ENCODE measurements around the gene MICAL2. TPM values are rescaled to one million over a fixed set of nuclear protein-coding genes. Genes with fewer than 3 reads are reported as not detected.

Gene MICAL2
- total and polyA plus RNA-seq, 3 experiments from 2014 or later: 32.4 to 147 (median 146) TPM

- Histone ChIP-seq H3K9me3 (ENCODE audit: low read length) (no peaks in the 10 kb centered on the region), H3K4me3 (ENCODE audit: low read length) (no peak overlapping the region), H3K36me3 (ENCODE audit: insufficient read depth, low read length) (no peaks in the 10 kb centered on the region), H3K27ac (ENCODE audit: low read depth, low read length) (no peak overlapping the region), H3K4me1 (ENCODE audit: insufficient read depth, low read length) (no peaks in the 10 kb centered on the region), H3K27me3 (ENCODE audit: insufficient read depth, low read length, poor library complexity, severe bottlenecking) (no peaks in the 10 kb centered on the region)
- peak overlapping the region in 3 of 8 donors; percentile 39 to 74 (median 69) for H3K27ac Mint-ChIP-seq
- ChIA-PET CTCF (no interaction called here), POLR2A (no interaction called here)
- no peaks in the 10 kb centered on the region for H3K9me3 Mint-ChIP-seq
- H3K4me3 Mint-ChIP-seq: no peak overlapping the region
- peaks cover 20 to 26% (median 22%) of the 10 kb centered on the region in 3 donors for H3K4me1 Mint-ChIP-seq
- H3K36me3 Mint-ChIP-seq: peaks cover 0 to 3% (median 0%) of the 10 kb centered on the region in 3 donors
- no peak for DNase-seq
- no peaks in the 10 kb centered on the region for H3K27me3 Mint-ChIP-seq
Measured at GRCh38 chr11:12172493-12173013, 62.2 kb downstream of the MICAL2 start.

GRCh38 chr11:12173111-12173510 is 62.7 kb downstream of the MICAL2 start:
- no peaks in the 10 kb centered on the region for H3K36me3 ChIP-seq (ENCODE audit: insufficient read depth, low read length)
- Mint-ChIP-seq H3K27ac (peak overlapping the region in 1 of 8 donors; percentile 35), H3K4me3 (no peak overlapping the region), H3K9me3 (no peaks in the 10 kb centered on the region), H3K4me1 (peaks cover 20 to 26% (median 22%) of the 10 kb centered on the region in 3 donors), H3K36me3 (peaks cover 0 to 3% (median 2%) of the 10 kb centered on the region in 3 donors), H3K27me3 (no peaks in the 10 kb centered on the region)
- ChIA-PET POLR2A (no interaction called here), CTCF (no interaction called here)
- no peaks in the 10 kb centered on the region for H3K4me1 ChIP-seq (ENCODE audit: insufficient read depth, low read length)
- H3K9me3 ChIP-seq (ENCODE audit: low read length): no peaks in the 10 kb centered on the region
- peak overlapping the region; percentile 32 for H3K27ac ChIP-seq (ENCODE audit: low read depth, low read length)
- H3K4me3 ChIP-seq (ENCODE audit: low read length): no peak overlapping the region
- DNase-seq: no peak
- no peaks in the 10 kb centered on the region for H3K27me3 ChIP-seq (ENCODE audit: insufficient read depth, low read length, poor library complexity, severe bottlenecking)

- Mint-ChIP-seq H3K27ac (peak overlapping the region in 2 of 8 donors; percentile 3 to 66), H3K4me3 (no peak overlapping the region), H3K36me3 (peaks cover 0 to 3% (median 2%) of the 10 kb centered on the region in 3 donors), H3K4me1 (peaks cover 24 to 35% (median 28%) of the 10 kb centered on the region in 3 donors), H3K27me3 (peaks cover 0 to 1% of the 10 kb centered on the region in 2 donors), H3K9me3 (no peaks in the 10 kb centered on the region)
- Histone ChIP-seq H3K4me3 (ENCODE audit: low read length) (no peak overlapping the region), H3K27me3 (ENCODE audit: insufficient read depth, low read length, poor library complexity, severe bottlenecking) (no peaks in the 10 kb centered on the region), H3K9me3 (ENCODE audit: low read length) (no peaks in the 10 kb centered on the region), H3K27ac (ENCODE audit: low read depth, low read length) (no peak overlapping the region), H3K36me3 (ENCODE audit: insufficient read depth, low read length) (no peaks in the 10 kb centered on the region), H3K4me1 (ENCODE audit: insufficient read depth, low read length) (no peaks in the 10 kb centered on the region)
- ChIA-PET CTCF (no interaction called here), POLR2A (no interaction called here)
- no peak for DNase-seq
Measured at GRCh38 chr11:12174128-12174476, 63.7 kb downstream of the MICAL2 start.

- H3K27me3 ChIP-seq (ENCODE audit: insufficient read depth, low read length, poor library complexity, severe bottlenecking): no peaks in the 10 kb centered on the region
- peaks cover 28 to 40% (median 33%) of the 10 kb centered on the region in 3 donors for H3K4me1 Mint-ChIP-seq
- ChIA-PET POLR2A (no interaction called here), CTCF (no interaction called here)
- H3K4me3 Mint-ChIP-seq: no peak overlapping the region
- no peaks in the 10 kb centered on the region for H3K4me1 ChIP-seq (ENCODE audit: insufficient read depth, low read length)
- H3K9me3 Mint-ChIP-seq: peaks cover 0 to 1% (median 0%) of the 10 kb centered on the region in 5 donors
- no peak for DNase-seq
- H3K4me3 ChIP-seq (ENCODE audit: low read length): no peak overlapping the region
- H3K36me3 Mint-ChIP-seq: peaks cover 0 to 3% (median 2%) of the 10 kb centered on the region in 3 donors
- H3K27ac Mint-ChIP-seq: peak overlapping the region in 4 of 8 donors; percentile 3 to 93 (median 52)
- peaks cover 0 to 1% of the 10 kb centered on the region in 2 donors for H3K27me3 Mint-ChIP-seq
- H3K27ac ChIP-seq (ENCODE audit: low read depth, low read length): peak overlapping the region; percentile 21
- no peaks in the 10 kb centered on the region for H3K9me3 ChIP-seq (ENCODE audit: low read length)
- no peaks in the 10 kb centered on the region for H3K36me3 ChIP-seq (ENCODE audit: insufficient read depth, low read length)
Measured at GRCh38 chr11:12174477-12175143, 64.2 kb downstream of the MICAL2 start.

- Mint-ChIP-seq H3K27me3 (peaks cover 0 to 1% of the 10 kb centered on the region in 2 donors), H3K9me3 (peaks cover 0 to 1% (median 0%) of the 10 kb centered on the region in 5 donors), H3K36me3 (peaks cover 0 to 3% (median 2%) of the 10 kb centered on the region in 3 donors), H3K4me1 (peaks cover 28 to 45% (median 33%) of the 10 kb centered on the region in 3 donors), H3K4me3 (peak overlapping the region in 1 of 7 donors; percentile 29), H3K27ac (peak overlapping the region; percentile 3 to 93 (median 70))
- H3K9me3 ChIP-seq (ENCODE audit: low read length): no peaks in the 10 kb centered on the region
- CTCF ChIA-PET: no interaction called here
- no peaks in the 10 kb centered on the region for H3K27me3 ChIP-seq (ENCODE audit: insufficient read depth, low read length, poor library complexity, severe bottlenecking)
- H3K4me1 ChIP-seq (ENCODE audit: insufficient read depth, low read length): no peaks in the 10 kb centered on the region
- H3K4me3 ChIP-seq (ENCODE audit: low read length): no peak overlapping the region
- no peak overlapping the region for H3K27ac ChIP-seq (ENCODE audit: low read depth, low read length)
- H3K36me3 ChIP-seq (ENCODE audit: insufficient read depth, low read length): no peaks in the 10 kb centered on the region
- DNase-seq: no peak
- POLR2A ChIA-PET: no interaction called here
Measured at GRCh38 chr11:12175694-12176241, 65.4 kb downstream of the MICAL2 start.

- CTCF ChIA-PET: no interaction called here
- Histone ChIP-seq H3K36me3 (ENCODE audit: insufficient read depth, low read length) (no peaks in the 10 kb centered on the region), H3K27me3 (ENCODE audit: insufficient read depth, low read length, poor library complexity, severe bottlenecking) (no peaks in the 10 kb centered on the region), H3K4me1 (ENCODE audit: insufficient read depth, low read length) (no peaks in the 10 kb centered on the region), H3K27ac (ENCODE audit: low read depth, low read length) (no peak overlapping the region), H3K4me3 (ENCODE audit: low read length) (no peak overlapping the region), H3K9me3 (ENCODE audit: low read length) (no peaks in the 10 kb centered on the region)
- Mint-ChIP-seq H3K4me1 (peaks cover 28 to 45% (median 33%) of the 10 kb centered on the region in 3 donors), H3K27ac (peak overlapping the region; percentile 3 to 93 (median 70)), H3K36me3 (peaks cover 0 to 2% (median 1%) of the 10 kb centered on the region in 3 donors), H3K9me3 (peaks cover 0 to 1% (median 0%) of the 10 kb centered on the region in 5 donors), H3K4me3 (peak overlapping the region in 1 of 7 donors; percentile 10), H3K27me3 (peaks cover 0 to 1% of the 10 kb centered on the region in 2 donors)
- POLR2A ChIA-PET: no interaction called here
- DNase-seq: no peak
Measured at GRCh38 chr11:12176410-12176809, 66.0 kb downstream of the MICAL2 start.

GRCh38 chr11:12177739-12178338 is 67.4 kb downstream of the MICAL2 start:
- H3K27ac ChIP-seq (ENCODE audit: low read depth, low read length): no peak overlapping the region
- H3K9me3 ChIP-seq (ENCODE audit: low read length): no peaks in the 10 kb centered on the region
- no peaks in the 10 kb centered on the region for H3K36me3 ChIP-seq (ENCODE audit: insufficient read depth, low read length)
- H3K4me1 Mint-ChIP-seq: peaks cover 28 to 41% (median 33%) of the 10 kb centered on the region in 3 donors
- CTCF ChIA-PET: interaction anchor here (0.7 to 1.0 kb wide), 2 partner anchors 10 to 58 kb away, joined by 3 read pairs; no protein-coding TSS in a partner anchor
- H3K36me3 Mint-ChIP-seq: peaks cover 0 to 2% (median 0%) of the 10 kb centered on the region in 3 donors
- POLR2A ChIA-PET: no interaction called here
- H3K4me3 ChIP-seq (ENCODE audit: low read length): no peak overlapping the region
- H3K27me3 ChIP-seq (ENCODE audit: insufficient read depth, low read length, poor library complexity, severe bottlenecking): no peaks in the 10 kb centered on the region
- no peaks in the 10 kb centered on the region for H3K4me1 ChIP-seq (ENCODE audit: insufficient read depth, low read length)
- H3K27ac Mint-ChIP-seq: peak overlapping the region in 3 of 8 donors; percentile 28 to 75 (median 35)
- H3K27me3 Mint-ChIP-seq: peaks cover 0 to 1% of the 10 kb centered on the region in 2 donors
- H3K4me3 Mint-ChIP-seq: no peak overlapping the region
- no peak for DNase-seq
- H3K9me3 Mint-ChIP-seq: peaks cover 0 to 1% (median 0%) of the 10 kb centered on the region in 5 donors

GRCh38 chr11:12179019-12179418 is 68.6 kb downstream of the MICAL2 start:
- no peak overlapping the region for H3K27ac ChIP-seq (ENCODE audit: low read depth, low read length)
- POLR2A ChIA-PET: no interaction called here
- Mint-ChIP-seq H3K4me1 (peaks cover 28 to 41% (median 33%) of the 10 kb centered on the region in 3 donors), H3K4me3 (peak overlapping the region in 1 of 7 donors; percentile 25), H3K27me3 (peaks cover 0 to 1% of the 10 kb centered on the region in 2 donors), H3K27ac (peak overlapping the region in 4 of 8 donors; percentile 32 to 73 (median 66)), H3K36me3 (peaks cover 0 to 2% (median 0%) of the 10 kb centered on the region in 3 donors), H3K9me3 (peaks cover 0 to 1% (median 0%) of the 10 kb centered on the region in 5 donors)
- no peaks in the 10 kb centered on the region for H3K36me3 ChIP-seq (ENCODE audit: insufficient read depth, low read length)
- no peaks in the 10 kb centered on the region for H3K9me3 ChIP-seq (ENCODE audit: low read length)
- DNase-seq: no peak
- H3K27me3 ChIP-seq (ENCODE audit: insufficient read depth, low read length, poor library complexity, severe bottlenecking): no peaks in the 10 kb centered on the region
- H3K4me3 ChIP-seq (ENCODE audit: low read length): no peak overlapping the region
- H3K4me1 ChIP-seq (ENCODE audit: insufficient read depth, low read length): no peaks in the 10 kb centered on the region
- CTCF ChIA-PET: no interaction called here
